Colon (tissue), 2 donors: Measurements from ENCODE around the gene ASCL2.

Experiments used
- FAIRE-seq: peaks from 2 replicates; lab custom pipeline; 2012; peaks lifted over from hg19 to GRCh38; lab: Jason Lieb, UNC
- donor health status: control.
- donor health status: control.

ASCL2 gene

GRCh38 chr11:2308713-2309112 lies 38.3 kb upstream of the ASCL2 start:
- FAIRE-seq = no peak

- no peak for FAIRE-seq
These were observed 37.3 kb upstream of the ASCL2 start for GRCh38 chr11:2307501-2308331.

GRCh38 chr11:2306877-2307500 lies 36.6 kb upstream of the ASCL2 start:
- FAIRE-seq = no peak

- FAIRE-seq = no peak
These were observed 36.0 kb upstream of the ASCL2 start for GRCh38 chr11:2306452-2306823.

- no peak for FAIRE-seq
These were observed 35.5 kb upstream of the ASCL2 start for GRCh38 chr11:2305788-2306451.

- no peak for FAIRE-seq
These were observed 34.9 kb upstream of the ASCL2 start for GRCh38 chr11:2305140-2305778.

GRCh38 chr11:2304506-2305139 lies 34.2 kb upstream of the ASCL2 start:
- no peak for FAIRE-seq

- FAIRE-seq = no peak
These were observed 33.5 kb upstream of the ASCL2 start for GRCh38 chr11:2303627-2304505.

GRCh38 chr11:2302896-2303626 lies 32.7 kb upstream of the ASCL2 start:
- no peak for FAIRE-seq

- no peak for FAIRE-seq
These were observed 32.0 kb upstream of the ASCL2 start for GRCh38 chr11:2302306-2302895.

- FAIRE-seq = no peak
These were observed 31.4 kb upstream of the ASCL2 start, which contains the start of the genes C11orf21 and TSPAN32 for GRCh38 chr11:2301631-2302305. Gene C11orf21 (minus strand): TSS chr11:2301918. CDS start chr11:2301808, 110 bp downstream. Gene TSPAN32 (plus strand): TSS chr11:2302013. CDS start chr11:2302150, 137 bp downstream.

- FAIRE-seq = no peak
These were observed 30.7 kb upstream of the ASCL2 start for GRCh38 chr11:2300936-2301630.

GRCh38 chr11:2300290-2300935 lies 30.0 kb upstream of the ASCL2 start:
- no peak for FAIRE-seq

GRCh38 chr11:2299773-2300172 lies 29.4 kb upstream of the ASCL2 start:
- no peak for FAIRE-seq

GRCh38 chr11:2298795-2299761 lies 28.7 kb upstream of the ASCL2 start:
- FAIRE-seq = no peak

GRCh38 chr11:2298131-2298794 lies 27.9 kb upstream of the ASCL2 start:
- FAIRE-seq = no peak
